ENCODE results near the gene FKBP14.
"Not testable (repeated sequence)": the region's sequence is repeated elsewhere in the genome, so short reads cannot be mapped to it uniquely, and the experiment has no call there.

FKBP14 gene

GRCh38 chr7:29989257-29989995 lies 37.1 kb downstream of the FKBP14 start, which contains the start of gene SCRN1:
Gene SCRN1, minus strand, starts transcription at chr7:29989801. Its CDS starts 20,734 bp downstream, at chr7:29969067.
- peak; percentile 81 for DNase-seq

DNA sequence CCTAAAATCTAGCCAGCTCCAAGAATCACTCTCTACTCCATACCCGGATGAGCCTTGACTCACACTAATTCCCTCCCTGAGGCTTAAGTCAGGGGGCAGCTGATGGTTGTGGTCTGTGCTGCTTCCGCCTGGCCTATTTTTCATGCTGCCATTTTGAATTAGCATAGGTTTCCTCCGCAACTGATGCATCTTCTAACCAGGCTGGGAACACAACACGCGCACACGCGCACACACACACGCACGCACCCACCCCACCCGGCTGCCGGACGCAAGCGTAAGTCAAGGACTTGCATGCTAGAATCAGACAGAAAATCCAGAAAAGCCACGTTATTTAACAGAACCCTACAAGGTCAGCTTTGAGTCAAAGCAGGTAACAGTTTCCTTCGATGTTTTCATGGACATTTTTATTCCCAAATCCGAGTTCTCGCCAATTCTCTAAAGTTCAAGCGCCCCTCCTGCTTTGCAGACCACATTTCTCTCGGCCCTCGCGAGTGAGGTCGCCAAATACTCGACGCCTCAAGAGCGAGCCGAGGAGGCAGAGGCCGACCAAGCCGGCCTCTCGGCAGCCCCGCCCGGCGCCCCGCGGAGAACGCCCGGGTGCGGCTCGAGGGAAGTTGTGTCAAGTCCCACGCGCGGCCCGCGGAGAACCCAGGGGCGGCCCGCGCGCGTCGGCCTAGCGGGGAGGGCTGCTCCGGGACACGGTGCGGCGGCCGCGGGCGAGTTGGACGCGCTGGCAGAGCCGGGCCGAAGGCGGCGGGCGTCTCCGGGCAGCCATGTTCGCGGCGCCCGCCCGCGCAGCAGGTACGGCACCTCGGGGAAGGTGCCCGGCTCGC lies 37.9 kb downstream of the FKBP14 start:
- DNase-seq = peak; percentile 87

- DNase-seq = peak; percentile 93
These were observed 38.6 kb downstream of the FKBP14 start for GRCh38 chr7:29987811-29988317.

- DNase-seq = peak; percentile 45
These were observed 39.4 kb downstream of the FKBP14 start for GRCh38 chr7:29987083-29987482.

DNA sequence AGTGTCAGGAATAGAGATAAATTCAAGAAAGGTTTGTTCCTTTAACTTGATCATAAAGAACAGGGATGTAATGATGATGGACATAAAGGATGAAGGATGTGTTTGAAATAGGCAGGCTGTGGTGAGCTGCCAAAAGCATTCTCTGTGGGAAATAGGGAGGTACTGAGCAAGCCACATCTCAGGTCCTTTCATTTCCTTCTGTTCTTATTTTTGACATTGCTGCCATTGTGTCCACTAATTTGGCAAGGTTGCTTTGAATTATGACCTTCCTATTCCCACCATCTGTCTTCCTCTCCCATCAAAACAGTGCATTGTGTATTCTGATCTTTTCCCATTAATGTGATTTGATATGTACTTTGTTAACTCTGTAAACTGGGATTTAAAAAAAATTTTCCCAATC lies 46.4 kb downstream of the FKBP14 start:
- DNase-seq = no peak

DNA sequence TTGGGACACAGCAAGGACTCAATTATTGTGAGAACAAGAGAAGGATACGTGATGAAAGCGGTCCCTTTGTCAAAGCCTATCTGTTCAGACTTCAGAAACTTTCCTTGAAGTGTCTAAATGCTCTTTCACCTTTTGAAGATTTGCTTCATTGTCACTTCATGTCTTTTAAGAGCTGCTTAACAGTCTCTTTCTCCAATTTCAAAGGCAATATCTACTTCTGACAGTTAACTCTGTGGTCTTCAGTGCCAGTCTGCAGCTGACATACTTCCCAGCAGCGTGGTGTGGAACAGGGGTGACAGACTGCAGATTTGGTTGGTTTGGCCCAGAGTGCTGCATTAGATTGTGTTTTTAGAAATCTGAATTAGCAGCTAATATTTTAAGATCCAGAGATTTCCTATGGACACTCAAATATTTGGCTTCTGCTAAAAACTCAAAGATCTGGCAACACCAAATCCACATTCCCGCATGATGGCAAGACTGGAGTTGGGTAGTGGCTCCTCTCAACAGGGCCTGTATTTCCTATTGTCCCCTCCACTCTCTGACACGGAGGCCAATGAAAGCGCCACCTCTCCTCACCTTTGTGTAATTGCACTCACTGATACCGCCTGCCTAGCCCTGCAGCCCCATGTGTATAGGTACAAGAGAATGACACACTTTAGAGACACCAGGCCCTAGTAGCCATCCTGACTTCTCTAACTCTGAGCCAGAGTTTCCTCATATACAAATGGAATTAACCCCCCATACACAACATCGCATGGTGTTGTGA lies 48.4 kb downstream of the FKBP14 start:
- peak; percentile 68 for DNase-seq

DNA sequence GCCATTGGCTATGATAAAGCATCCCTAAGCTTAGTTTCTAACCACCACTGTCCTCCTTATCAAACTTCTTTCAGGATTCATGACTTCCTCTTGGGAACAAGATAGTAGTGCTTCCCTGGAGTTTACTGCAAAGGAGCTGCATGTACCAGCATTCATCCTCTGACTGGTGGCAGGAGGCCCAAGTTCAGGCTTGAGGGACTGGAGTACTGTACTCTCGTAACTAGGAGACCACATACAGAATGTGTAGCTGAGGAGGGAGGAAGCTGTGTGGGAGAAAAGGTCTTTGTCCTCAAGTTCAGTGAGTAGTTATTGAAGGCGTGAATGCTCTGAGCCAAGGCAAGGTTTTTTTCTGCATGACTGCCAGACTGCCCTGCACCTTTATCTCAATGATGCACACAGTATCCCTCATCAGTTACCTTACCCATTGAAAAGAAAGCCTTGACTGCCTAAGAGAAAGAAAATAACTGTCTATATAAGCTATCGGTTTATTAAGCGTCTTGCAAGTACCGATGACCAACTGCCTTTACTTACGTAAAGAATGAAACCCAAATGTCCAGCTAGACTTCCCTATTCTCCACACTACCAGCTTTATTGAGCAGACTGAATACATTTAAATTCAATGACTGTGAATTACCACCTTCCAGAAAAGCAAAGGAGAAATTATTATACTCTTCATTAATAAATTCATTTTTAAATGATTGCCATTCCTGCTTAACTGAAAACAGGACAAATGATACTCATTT lies 49.7 kb downstream of the FKBP14 start:
- no peak for DNase-seq

DNA sequence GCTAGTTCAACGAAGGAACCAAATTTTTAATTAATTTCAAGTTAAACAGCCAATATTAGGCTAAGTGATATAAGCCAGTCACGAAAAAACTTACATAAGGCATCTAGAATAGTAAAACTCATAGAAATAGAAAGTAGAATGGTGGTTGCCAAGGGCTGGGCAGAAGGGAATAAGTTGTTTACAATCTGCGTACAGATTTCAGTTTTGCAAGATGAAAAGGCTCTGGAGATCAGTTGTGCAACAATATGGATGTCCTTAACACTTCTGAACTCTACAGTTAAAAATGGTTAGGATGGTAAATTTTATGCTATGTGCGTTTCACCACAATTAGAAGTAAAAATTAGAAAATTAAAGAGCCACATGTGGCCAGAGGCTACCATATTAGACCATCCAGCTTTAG lies 50.2 kb downstream of the FKBP14 start:
- no peak for DNase-seq

DNA sequence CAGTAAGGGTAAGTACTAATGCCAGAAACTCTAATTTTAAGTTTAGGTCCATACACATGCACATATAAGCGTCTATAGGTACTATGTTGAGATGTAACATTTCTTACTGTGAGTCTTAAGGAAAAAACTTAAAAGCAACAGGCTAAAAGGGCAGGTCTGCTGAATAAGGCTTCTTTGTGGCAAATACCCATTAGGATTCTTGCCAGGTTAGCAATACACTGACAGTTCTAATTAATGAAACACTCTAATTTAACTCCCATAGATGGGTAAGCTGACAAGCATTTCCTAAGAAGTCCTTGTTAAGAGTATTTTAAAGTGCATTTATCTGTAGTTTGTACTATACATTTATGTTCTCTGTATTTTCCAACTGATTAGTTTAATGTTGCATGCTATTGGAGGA lies 50.9 kb downstream of the FKBP14 start:
- no peak for DNase-seq

- no peak for DNase-seq
These were observed 52.2 kb downstream of the FKBP14 start for GRCh38 chr7:29974286-29974685.

GRCh38 chr7:29972315-29972669 lies 54.2 kb downstream of the FKBP14 start:
- no peak for DNase-seq

DNA sequence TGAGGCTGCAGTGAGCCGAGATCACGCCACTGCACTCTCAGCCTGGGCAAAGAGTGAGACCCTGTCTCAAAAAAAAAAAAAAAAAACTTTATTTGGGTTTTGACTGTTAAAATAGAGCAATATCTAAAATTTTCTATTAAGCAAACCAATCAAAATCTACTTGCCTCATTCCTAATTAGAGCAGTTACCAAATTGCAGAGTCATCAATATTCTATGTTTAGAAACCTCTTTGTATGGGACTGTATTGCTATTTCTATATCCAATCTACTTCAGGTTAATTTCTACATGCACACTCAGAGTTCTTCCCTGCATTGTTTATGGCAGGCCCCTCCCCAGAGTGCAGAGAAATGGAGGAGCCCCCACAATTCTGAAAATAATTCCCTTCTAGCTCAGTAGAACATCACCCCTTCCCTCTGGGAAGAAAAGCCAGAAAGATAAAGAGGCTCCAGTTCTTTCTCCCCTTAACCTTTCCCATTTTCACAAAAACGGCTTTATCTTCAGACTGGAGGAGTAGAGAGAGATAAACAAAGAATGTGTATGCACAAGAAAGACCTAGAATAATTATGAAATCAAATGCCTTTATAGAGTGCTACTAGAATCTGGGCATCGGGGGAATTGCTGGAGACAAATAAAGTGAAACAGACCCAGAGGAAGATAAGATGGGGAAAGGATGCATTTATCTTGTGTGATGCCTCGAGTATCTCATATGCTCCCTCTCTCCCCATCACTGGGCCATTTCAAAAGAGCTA lies 54.8 kb downstream of the FKBP14 start:
- no peak for DNase-seq

GRCh38 chr7:29970158-29970557 lies 56.3 kb downstream of the FKBP14 start:
- DNase-seq = no peak

DNA sequence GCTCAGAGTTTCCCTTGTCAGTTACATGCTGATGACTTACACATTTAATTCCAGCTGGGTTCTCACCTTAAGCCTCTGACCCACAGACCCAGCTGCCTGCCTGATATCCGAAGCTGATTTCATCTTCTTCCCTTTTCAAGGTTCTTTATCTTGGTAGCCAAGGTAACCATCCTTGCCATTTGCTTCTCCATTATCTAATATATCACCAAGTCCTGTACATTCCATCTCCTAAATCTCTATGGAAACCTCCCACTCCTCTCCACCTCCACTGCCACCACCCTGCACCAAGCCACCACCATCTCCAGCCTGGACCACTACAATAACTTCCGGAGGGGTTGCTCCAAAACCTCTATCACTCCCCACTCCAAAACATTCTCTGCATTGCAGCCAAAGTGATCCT lies 56.8 kb downstream of the FKBP14 start:
- no peak for DNase-seq

GRCh38 chr7:29968683-29969395 lies 57.7 kb downstream of the FKBP14 start:
- DNase-seq = no peak

DNA sequence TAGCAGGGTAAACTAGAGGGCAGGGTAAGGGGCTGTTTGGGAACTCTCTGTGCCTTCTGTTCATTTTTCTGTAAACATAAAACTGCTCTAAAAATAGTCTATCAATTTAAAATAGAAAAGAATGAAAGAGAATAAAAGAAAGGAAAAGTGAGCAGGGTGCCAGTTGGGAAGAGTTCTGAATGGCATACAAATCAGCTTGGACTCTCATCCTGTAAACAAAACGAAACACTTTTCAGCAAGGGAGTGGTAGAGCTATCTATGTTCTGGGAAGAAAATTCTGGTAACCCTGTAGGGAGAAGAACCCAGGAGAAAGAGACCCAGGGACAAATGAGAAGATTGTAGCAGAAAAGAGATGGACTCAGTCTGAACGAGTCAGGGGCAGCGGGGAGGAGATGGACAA lies 61.5 kb downstream of the FKBP14 start:
- DNase-seq = no peak

- no peak for DNase-seq
These were observed 64.5 kb downstream of the FKBP14 start for GRCh38 chr7:29962035-29962434.

GRCh38 chr7:29961611-29962010 lies 64.9 kb downstream of the FKBP14 start:
- DNase-seq = not testable (repeated sequence)
